Stimulated activated CD8-positive, alpha-beta memory T cell treated with anti-CD3 and anti-CD28 coated beads, Interleukin-4, amount 100 ng/mL, for 24 hours (primary cell): ENCODE measurements around the gene LAMB4.
A peak's percentile ranks its signal among the peaks of the same experiment; 100 is the strongest.

Experiments used
- DNase-seq: peaks from one replicate; pipeline ENCODE4 v3.0.0-alpha.2; 2020; ENCODE audit warnings: low read depth

The LAMB4 gene

GRCh38 chr7:108010377-108010776, 119.8 kb downstream of the LAMB4 start:
- DNase-seq = no peak

DNA sequence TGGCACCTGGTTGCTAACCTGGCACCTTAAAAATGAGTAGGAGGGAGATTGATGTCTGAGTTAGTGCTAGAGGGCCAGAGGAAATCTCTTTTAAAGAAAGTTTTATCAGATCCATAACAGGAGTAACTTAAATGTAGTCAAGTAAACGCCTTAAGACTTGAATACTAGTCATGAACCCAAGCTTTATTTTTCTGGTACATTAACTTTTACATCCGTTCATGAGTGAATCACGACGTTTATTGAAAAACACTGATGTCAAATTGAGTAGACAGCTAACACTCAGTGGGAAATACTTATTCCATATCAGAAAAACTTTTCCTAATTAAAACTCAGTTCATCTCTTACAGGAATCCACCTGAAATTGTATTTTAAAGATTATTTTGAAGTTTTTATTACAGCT, 120.3 kb downstream of the LAMB4 start:
- DNase-seq = no peak

DNA sequence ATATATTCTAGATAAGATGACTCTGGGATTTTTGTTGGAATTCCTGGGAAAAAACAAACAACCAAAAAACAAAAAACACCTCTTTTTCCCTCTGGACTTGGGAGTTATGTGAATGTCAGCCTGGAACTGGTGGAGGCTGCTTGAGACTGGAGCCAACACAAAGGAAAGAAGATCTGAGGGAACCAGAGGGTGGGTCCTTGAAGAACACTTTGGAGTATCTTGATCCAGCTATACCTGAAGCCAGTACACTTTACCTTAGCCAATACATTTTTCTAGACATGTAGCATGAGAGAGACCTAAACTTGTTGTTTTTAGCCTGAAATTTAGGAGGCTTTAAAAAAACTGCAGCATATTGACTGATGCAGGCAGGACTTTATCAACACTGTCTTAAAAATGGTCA, 121.3 kb downstream of the LAMB4 start:
- no peak for DNase-seq

- no peak for DNase-seq
These were observed 121.9 kb downstream of the LAMB4 start for GRCh38 chr7:108008240-108008639.

- DNase-seq = no peak
These were observed 122.4 kb downstream of the LAMB4 start for GRCh38 chr7:108007762-108008161.

DNA sequence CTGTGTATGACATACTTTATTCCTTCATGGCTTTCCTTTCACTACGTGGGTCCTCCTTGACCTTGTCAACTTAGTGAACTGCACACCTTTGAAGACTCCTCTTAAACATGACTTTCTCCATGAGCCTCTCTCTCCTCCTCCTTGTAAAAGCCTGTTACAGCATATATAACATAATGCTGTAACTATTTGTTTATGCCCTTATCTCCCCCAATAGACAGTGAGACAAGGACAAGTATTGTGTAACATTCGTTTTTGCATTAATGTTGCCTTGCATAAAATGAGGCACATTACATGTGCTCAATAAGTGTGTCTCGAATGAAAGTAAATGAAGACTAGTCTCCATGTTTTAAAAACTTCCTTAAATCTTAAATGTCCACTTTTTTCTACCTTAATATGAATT, 122.9 kb downstream of the LAMB4 start:
- no peak for DNase-seq

DNA sequence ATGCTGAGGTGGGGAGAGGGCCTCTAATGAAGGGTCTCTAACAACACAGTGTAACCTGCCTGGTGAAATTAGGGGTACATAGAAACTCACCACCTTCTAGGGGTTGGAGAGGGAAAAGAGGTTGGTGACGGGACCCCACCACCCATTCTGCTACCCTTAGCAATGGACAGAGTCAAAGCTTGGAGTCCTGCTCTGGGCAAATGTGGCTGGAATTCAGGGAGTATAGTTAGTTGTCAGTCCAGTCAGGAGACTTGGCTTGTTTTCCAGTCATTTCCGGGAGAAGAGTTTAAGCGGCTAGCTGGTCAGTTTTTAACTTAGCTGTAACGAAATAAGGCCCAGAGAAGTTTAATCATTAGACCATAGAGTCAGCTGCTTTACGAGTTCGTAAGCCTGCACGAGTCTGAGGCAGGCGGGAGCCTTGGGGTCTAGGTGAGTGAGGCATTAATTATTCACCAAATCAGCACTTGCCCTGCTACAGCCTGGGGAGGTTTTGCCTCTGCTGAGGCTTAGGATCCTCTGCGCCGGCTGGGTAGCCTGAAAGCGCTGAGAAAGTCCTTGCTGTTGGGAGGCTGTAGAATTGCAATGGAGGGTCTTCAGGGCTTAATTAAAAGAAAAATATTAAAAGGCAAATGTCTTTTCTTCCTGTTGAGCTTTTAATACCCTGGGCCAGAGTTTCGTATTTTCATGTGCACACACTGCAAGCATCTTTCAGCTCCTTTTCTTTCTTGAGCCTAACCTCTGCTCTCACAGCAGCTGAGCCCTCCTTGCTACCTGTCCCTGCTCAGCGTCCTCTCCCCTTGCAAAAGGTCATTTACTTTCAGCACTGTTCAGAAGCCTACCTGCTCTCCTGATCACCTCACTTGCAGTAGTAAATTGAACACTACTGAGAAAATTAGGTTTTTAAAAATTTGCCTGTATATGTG, 125.7 kb downstream of the LAMB4 start:
- DNase-seq = no peak

DNA sequence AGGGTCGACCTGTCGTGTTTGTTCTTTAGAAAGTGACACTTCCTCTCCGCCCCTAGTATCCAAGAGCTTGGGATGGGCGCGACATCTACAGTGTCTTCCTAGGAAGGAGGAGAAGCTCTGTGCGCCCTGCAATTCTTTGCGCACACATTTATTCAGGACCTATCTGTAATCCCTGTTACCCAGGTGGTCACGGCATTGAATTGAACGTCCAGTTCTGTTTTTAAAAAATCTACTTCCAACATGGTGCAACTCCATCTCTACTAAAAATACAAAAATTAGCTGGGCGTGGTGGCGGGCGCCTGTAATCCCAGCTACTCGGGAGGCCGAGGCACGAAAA, 126.6 kb downstream of the LAMB4 start:
- no peak for DNase-seq

DNA sequence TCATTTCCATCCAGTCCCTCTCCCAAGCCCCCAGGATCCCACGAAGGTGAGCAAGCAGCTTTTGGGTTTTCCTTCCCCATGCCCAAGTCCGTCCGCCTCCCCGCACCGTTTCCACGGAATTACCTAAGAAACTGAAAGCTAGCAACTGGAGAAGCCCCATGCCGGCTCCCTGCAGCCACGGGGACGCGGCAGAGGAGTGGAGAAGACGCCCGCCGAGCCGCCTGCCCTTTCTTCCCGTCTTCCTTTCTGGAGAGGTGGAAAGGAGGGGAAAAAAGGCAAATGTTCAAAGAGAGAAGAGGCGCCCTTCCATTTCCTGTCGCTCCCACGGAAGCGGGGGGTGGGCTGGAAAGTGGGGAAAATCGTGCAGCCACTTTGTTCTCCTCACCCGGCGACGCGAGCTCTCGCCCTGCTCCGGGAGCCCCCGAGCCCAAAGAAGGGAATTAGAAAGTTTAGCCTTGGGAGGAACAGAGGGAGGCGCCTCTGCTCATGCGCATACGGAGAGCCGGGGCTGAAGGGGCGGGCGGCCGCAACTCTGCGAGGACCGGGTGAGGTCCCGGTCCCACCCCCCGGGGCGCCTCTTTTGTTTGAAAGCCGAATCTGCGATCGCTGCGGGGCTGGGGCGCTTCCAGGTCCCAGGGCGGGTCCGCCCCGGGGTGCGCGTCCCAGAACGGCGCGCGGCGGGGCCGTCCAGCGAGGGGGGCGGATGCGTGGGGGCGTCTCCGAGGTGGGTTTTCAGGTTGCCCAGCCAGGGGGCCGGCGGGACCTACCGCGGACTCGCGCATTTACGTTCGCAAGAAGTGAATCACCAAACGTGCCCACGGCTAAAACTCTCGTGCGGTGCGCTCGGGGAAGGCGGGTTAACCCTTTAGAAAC, 127.2 kb downstream of the LAMB4 start, which contains the start of gene LAMB1:
TSS of gene LAMB1 (minus strand) at position 436 of the 873 bp plus-strand sequence. CDS start at position 160, 276 bp downstream.
- peak; percentile 12 for DNase-seq

DNA sequence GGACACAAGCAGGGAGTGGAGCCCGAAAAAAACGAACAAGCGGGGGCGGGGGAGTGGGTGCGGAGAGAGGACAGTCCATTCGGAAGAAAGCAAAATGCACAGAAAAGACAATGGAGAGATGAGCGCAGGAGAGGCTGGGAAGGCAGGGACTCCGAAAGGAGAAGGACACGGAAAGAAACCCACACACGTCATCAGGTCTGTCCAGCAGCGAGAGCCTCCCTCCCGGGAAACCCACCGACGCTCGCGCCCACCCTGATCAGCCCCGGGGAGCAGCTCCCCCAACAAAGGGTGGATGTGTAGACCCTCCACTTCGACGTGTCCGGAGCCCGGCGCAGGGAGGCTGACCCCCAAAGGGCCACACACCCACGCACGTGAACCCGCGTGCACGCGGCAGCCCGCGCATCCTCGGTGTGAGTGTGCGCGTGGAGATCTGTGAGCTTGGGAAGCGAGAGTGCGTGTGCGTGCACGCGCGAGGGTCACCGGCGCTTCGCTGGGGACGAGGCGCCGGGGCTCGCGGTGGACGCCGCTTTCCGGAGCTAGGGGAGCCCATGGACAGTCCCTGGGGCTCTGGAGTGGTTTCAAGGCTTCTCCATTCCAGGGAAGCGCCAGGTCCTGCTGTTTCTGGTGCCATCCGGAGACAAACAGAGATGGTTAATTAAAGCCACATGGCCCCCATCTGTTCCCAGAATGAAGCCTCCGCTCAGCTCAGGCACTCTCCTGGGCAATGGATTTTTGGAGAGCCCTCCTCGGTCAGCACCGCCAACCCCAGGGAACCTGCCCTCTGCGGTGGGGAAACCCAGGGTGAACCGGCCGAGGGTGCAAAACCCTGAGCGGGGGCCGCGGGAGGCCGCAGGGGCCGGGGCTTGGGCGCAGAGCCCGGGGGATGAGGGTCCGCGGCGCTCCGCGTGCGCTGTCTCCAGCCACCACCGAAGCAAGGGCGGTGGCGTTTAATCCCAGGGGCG, 128.1 kb downstream of the LAMB4 start:
- DNase-seq = no peak

DNA sequence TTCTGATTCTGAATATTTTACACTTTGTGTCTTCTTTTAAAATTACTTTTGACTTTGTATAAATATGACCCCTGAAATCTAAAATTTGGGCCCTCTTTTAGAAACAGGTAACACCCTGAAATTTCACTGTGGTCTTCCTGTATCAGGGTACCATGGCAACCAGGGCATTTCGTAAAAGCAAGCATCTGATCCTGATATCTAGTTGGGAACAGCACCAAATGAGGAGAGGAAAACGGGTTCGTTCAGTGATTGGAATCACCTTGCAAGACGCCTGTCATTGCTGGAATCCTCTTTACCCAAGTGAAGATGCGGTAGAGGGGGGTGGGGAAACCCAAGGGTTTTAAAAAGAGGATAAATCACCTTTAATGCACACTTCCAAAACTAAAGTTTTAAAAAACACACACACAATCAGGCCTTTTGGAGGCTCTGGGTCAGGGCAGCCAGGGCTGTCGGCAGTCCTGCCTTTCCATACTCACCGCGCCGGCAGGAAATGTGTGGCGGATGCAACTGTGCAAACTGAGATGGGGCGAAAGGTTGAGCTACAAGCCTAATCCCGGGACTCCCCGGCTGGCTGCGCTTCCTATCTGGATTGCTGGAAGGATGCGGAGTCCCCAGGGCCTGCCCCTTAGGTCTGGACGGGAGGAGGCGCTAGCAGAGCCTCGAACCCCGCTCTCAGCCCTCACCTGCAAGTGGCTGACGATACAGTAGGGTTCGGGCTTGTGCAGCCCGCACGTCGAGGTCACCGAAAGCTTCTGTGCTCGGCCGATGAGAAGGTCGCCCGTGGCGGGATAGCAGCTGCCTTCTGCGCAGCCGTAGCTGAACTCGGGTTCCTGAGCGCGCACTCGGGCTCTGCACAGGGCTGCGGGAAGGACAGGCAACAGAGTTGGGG, 129.0 kb downstream of the LAMB4 start:
- DNase-seq = no peak

GRCh38 chr7:107999779-108000560, 130.2 kb downstream of the LAMB4 start:
- DNase-seq = no peak

GRCh38 chr7:107998660-107999480, 131.3 kb downstream of the LAMB4 start:
- DNase-seq = no peak

DNA sequence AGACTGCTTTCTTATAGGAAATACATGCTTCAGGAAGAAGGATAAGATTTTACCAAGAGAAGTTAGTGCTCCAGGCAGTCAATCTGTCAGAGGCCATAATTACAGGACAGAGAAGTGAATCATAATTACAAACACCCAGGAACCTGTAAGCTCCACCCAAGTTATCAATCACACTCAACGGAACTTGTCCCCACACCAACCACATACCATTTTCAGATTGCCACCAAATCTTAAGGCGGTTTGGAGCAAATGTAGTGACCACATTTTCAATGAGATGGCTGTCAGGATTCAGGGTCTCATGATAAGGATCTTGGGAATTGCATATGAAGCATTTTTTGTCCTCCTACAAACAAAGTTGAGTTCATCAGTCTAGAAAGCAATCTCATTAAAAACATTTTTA, 132.0 kb downstream of the LAMB4 start:
- no peak for DNase-seq

GRCh38 chr7:107996072-107996882, 133.9 kb downstream of the LAMB4 start:
- no peak for DNase-seq

- DNase-seq = no peak
These were observed 134.7 kb downstream of the LAMB4 start for GRCh38 chr7:107995184-107996071.

- no peak for DNase-seq
These were observed 135.6 kb downstream of the LAMB4 start for GRCh38 chr7:107994421-107995030.
